GM13977 (cell line): Measurements from ENCODE around the gene LSM14B.
A peak's percentile ranks its signal among the peaks of the same experiment; 100 is the strongest.

Experiments
- DNase-seq: peaks from one replicate; pipeline ENCODE4 v3.0.0; 2012; ENCODE audit warnings: low spot score
- CTCF ChIP-seq: IDR thresholded peaks from 2 replicates; pipeline ENCODE4 v1.5.1; 2012; ENCODE audit warnings: mild to moderate bottlenecking, control low read depth; ENCODE audit not compliant: insufficient read depth; ENCODE audit errors: extremely low read depth, missing control alignments
- in situ Hi-C: fragments of 300-500 bp; cut with MboI; formaldehyde crosslinking; loops from one replicate; pipeline ENCODE4 v1.12.0; 2022; ENCODE audit warnings: low sequenced_read_pairs, low pct_unique_long_range_greater_than_20kb, mixed read lengths, inconsistent platforms; ENCODE audit not compliant: unreplicated experiment

LSM14B gene

DNA sequence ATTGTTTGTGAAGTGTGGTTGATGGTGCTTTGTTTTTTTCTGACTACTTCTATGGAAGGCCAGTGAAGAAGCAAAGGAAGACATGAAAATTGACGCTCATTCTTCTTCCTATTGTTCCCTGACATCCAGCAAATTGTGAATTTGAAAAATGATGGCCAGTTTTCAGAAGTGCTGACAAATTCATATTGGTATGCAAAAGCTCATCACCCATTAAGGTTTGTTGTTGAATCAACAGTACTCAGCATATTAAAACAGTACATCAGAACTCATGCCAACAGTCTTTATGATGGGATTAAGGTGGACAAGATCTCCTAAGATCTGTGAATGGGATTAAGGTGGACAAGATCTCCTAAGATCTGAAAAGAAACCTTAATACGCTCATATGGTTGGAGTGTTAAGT lies 59.5 kb downstream of the LSM14B start:
- in situ Hi-C loops: no loop called here
- TF ChIP-seq CTCF: no peak
- no peak for DNase-seq

- no peak for TF ChIP-seq CTCF
- in situ Hi-C loops: no loop called here
- DNase-seq: peak; percentile 100
These were observed 60.5 kb downstream of the LSM14B start, which contains the start of gene MTG2 for GRCh38 chr20:62182469-62183425. Gene MTG2 (plus strand): TSS chr20:62183028. CDS start chr20:62193421, 10,393 bp downstream.

- in situ Hi-C loops: no loop called here
- no peak for DNase-seq
- no peak for TF ChIP-seq CTCF
These were observed 61.3 kb downstream of the LSM14B start for GRCh38 chr20:62183426-62184142.
